ENCODE data around the gene RALGPS2. TPM values are rescaled to one million over a fixed set of nuclear protein-coding genes. Genes with fewer than 3 reads are reported as not detected.

RALGPS2 gene
- total and polyA plus RNA-seq, 2 of the 8 experiments (the other 6 are each of a cell fraction or from before 2014, with no cell fraction given), result 6.7 to 38.0 TPM

DNA sequence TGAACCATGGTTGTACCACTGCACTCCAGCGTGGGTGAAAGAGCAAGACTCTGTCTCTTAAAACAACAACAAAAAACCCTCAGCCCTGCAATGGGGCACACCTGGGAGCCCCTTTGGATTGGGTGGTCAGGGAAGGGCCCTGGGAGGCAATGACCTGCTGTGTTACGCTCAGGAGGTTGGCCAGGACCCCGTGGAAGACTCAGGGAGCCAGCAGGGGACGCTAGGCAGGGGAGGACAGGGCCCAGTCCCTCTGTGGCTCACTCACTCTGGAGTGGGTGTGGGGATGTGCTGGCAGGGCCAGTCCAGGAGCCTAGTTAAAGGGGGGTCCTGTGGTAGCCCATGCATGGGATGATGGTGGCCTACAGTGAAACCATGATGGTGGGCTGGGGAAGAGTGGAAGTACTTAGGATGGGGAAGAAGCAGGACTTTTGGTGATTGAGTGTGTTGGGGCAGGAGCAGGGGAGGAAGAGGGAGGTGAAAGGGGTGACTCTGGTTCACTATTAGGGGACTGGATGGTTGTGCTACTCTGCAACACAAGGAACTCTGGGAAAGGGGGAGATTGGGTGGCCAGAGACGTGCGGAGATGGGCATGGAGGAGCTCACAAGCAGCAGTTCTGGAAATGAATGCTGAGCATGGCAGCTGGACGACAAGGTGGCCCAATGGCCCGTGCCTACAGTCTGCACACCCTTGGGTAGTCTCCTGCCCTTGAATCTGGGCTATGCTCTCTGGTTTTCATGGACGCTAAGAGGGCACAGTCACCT, 244.4 kb downstream of the RALGPS2 start:
- Histone ChIP-seq H3K56ac (replicated peaks; ENCODE audit: insufficient read length, low read depth, low read length) (no peak overlapping the region), H2AK5ac (ENCODE audit: low read depth, low read length) (no peak overlapping the region), H3K79me2 (ENCODE audit: control insufficient read depth in 1 of 2, insufficient read depth in 2 of 2, low read length in 2 of 2) (no peaks in the 10 kb centered on the region), H3K79me1 (ENCODE audit: low read depth, low read length) (no peaks in the 10 kb centered on the region), H3K27ac (ENCODE audit: low read depth, low read length) (no peak overlapping the region), H2BK12ac (ENCODE audit: low read depth, low read length) (no peak overlapping the region), H3K23ac (ENCODE audit: insufficient read length) (no peak overlapping the region), H3K9me3 (ENCODE audit: insufficient read depth in 2 of 2, low read depth in 1 of 2, low read length in 1 of 2) (peaks cover 4 to 5% of the 10 kb centered on the region in 2 experiments; a peak in 1 of 4 replicates), H2AFZ (ENCODE audit: low read length) (no peak overlapping the region), H2BK20ac (ENCODE audit: low read length) (no peak overlapping the region), H4K20me1 (replicated peaks in 1 of 2; ENCODE audit: control insufficient read depth in 1 of 2, insufficient read depth in 2 of 2, low read length in 2 of 2) (no peaks in the 10 kb centered on the region), H3K14ac (ENCODE audit: insufficient read length) (no peak overlapping the region), H3K36me3 (ENCODE audit: control insufficient read depth in 2 of 4, insufficient read depth in 4 of 4, low read length in 3 of 4) (no peaks in the 10 kb centered on the region), H2BK15ac (ENCODE audit: low read length) (no peak overlapping the region), H4K91ac (replicated peaks; ENCODE audit: insufficient read length, low read length) (no peak overlapping the region), H2BK120ac (replicated peaks; ENCODE audit: low read depth, low read length) (no peak overlapping the region), H3K23me2 (ENCODE audit: low read depth, low read length) (no peaks in the 10 kb centered on the region), H3K4me1 (replicated peaks in 1 of 4; ENCODE audit: control insufficient read depth in 3 of 4, insufficient read depth in 4 of 4, low read length in 3 of 4) (peaks cover 4 to 7% (median 6%) of the 10 kb centered on the region in 4 experiments; a peak in 4 of 7 replicates), H3K9ac (replicated peaks in 1 of 4; ENCODE audit: extremely low read depth in 1 of 4, low read depth in 3 of 4, low read length in 3 of 4) (no peak overlapping the region), H3K18ac (ENCODE audit: extremely low read depth, low read length) (no peak overlapping the region), H3K4ac (replicated peaks; ENCODE audit: insufficient read length, low read depth, low read length) (no peak overlapping the region), H4K8ac (ENCODE audit: extremely low read depth, insufficient read depth, low read length) (no peak overlapping the region), H3K4me3 (ENCODE audit: extremely low read depth in 1 of 4, insufficient read depth in 2 of 4, low read depth in 3 of 4, low read length in 4 of 4) (no peak overlapping the region), H3K27me3 (replicated peaks in 1 of 4; ENCODE audit: control insufficient read depth in 3 of 4, extremely low read depth in 1 of 4, insufficient read depth in 3 of 4, low read length in 3 of 4) (no peaks in the 10 kb centered on the region), H4K5ac (ENCODE audit: insufficient read length, low read depth, low read length) (no peak overlapping the region), H3K4me2 (ENCODE audit: insufficient read depth in 1 of 2, low read depth in 2 of 2, low read length in 2 of 2) (no peak overlapping the region), H2BK5ac (ENCODE audit: low read depth, low read length) (no peak overlapping the region)
- 93% methylated on average over 9 of the region's 9 CpGs; no CpG with 5 or more reads in 1 of the 2 experiments for WGBS, 2 experiments (ENCODE audit: extremely low coverage in 1 of 2, insufficient coverage in 1 of 2, insufficient read length in 1 of 2, insufficient replicate concordance in 2 of 2, low coverage in 1 of 2, low lambda C conversion rate in 2 of 2, missing lambda C conversion rate in 1 of 2)
- FAIRE-seq (no peak), DNase-seq (ENCODE audit: low read depth in 1 of 2, low spot score in 2 of 2) (no peak)
- ChIA-PET POLR2A (ENCODE audit: partially characterized antibody) (no interaction called here), CTCF (ENCODE audit: partially characterized antibody) (no interaction called here)
- TF ChIP-seq KDM4A (IDR thresholded peaks at IDR 0.05; ENCODE audit: low read depth, low read length, severe bottlenecking), result no peak
- no peak for TF ChIP-seq HDAC2 (IDR thresholded peaks at IDR 0.05; ENCODE audit: borderline replicate concordance in 1 of 2, low read depth in 2 of 2, low read length in 2 of 2)
- no peak for TF ChIP-seq POLR2AphosphoS5 (IDR thresholded peaks at IDR 0.05; ENCODE audit: low read depth, low read length)
- no peak for TF ChIP-seq SUZ12 (IDR thresholded peaks at IDR 0.05; ENCODE audit: low read length)
- no peak for TF ChIP-seq BRCA1 (IDR thresholded peaks at IDR 0.05; ENCODE audit: low read depth, low read length)
- no peak for TF ChIP-seq CREB1 (IDR thresholded peaks at IDR 0.05)
- TF ChIP-seq JUN (IDR thresholded peaks at IDR 0.05; ENCODE audit: low read depth, low read length), result no peak
- TF ChIP-seq EGR1 (IDR thresholded peaks at IDR 0.05; ENCODE audit: borderline replicate concordance, low read depth, low read length), result no peak
- no peak for TF ChIP-seq GTF2F1 (IDR thresholded peaks at IDR 0.05; ENCODE audit: borderline replicate concordance, low read depth, low read length)
- no peak for TF ChIP-seq RBBP5 (IDR thresholded peaks at IDR 0.05; ENCODE audit: borderline replicate concordance, low read depth, low read length)
- TF ChIP-seq, protein P1, sequence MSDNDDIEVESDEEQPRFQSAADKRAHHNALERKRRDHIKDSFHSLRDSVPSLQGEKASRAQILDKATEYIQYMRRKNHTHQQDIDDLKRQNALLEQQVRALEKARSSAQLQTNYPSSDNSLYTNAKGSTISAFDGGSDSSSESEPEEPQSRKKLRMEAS (IDR thresholded peaks at IDR 0.05), result no peak
- no peak for TF ChIP-seq RXRA (IDR thresholded peaks at IDR 0.05; ENCODE audit: insufficient read depth, low read depth, low read length)
- no peak for TF ChIP-seq HDAC6 (IDR thresholded peaks at IDR 0.05; ENCODE audit: low read depth, low read length)
